ENCODE measurements around the gene NCOA3.

- TF ChIP-seq CTCF (conservative IDR thresholded peaks at IDR 0.05; ENCODE audit: low read length) (no peak), EZH2phosphoT487 (IDR thresholded peaks at IDR 0.05; ENCODE audit: borderline replicate concordance) (no peak)
Measured at GRCh38 chr20:47487175-47487917, 14.3 kb upstream of the NCOA3 start.
